GM19351 (cell line): ENCODE data around the gene SLC25A19.

ENCODE experiments used
- ATAC-seq: cut with Tn5 transposase; IDR thresholded peaks from one replicate; pipeline ENCODE4 v1.9.1; 2021; ENCODE audit warnings: mild to moderate bottlenecking, moderate library complexity; ENCODE audit not compliant: unreplicated experiment

SLC25A19 gene

DNA sequence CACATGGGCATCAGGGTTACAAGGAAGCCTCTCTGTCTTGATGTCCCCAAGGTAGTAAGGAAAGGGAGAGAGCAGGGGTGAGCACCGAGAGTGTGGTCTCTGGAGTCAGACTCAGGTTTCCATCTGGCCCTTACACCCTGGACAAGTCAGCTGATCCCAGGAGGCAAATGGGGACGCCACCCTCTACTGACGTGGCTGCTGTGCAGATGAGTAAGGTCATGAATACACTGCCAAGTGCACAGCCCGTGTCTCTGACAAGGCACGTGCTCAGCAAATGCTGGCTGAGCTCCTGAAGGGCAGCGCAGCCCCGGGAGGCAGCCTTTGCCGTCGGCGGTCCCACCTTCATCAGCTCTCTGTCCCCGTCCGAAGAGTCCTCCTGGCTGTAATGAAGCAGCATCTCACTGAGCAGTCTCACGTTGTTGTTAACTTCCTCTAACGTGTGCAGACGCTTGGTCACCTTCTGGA is 47.2 kb downstream of the SLC25A19 start:
- no peak for ATAC-seq

DNA sequence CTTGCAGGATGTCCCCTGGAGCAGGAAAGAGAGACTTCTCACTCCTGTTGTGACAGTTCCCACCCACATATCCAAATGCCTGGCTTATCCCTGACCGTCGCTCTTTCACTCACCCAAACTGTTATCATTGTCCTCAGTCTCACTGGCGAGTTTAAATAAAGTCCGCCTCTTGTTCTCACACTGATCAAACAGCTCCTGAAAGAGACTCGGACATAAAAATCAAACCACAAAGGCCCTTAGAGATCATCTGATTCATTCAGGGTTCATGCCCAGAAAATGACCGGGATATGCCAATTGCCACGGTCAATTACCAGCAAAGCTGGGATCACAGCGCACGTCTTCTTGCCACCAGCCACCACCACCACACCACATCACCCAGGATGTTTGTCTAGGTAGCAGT is 47.7 kb downstream of the SLC25A19 start:
- no peak for ATAC-seq

DNA sequence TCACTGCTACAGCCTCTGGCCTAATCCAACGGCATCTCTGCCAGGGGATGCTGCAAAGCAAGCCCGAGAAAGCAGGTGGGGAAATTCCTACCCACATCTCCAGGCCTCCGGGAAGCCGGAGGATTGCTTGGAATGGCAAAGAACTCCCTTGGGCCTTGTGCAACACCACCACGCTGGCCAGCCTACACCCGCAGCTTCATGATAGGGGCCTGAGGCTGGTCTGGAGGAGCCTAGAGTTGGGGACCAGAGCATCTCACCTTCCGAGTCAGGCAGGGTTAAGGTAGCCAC is 48.1 kb downstream of the SLC25A19 start:
- no peak for ATAC-seq

DNA sequence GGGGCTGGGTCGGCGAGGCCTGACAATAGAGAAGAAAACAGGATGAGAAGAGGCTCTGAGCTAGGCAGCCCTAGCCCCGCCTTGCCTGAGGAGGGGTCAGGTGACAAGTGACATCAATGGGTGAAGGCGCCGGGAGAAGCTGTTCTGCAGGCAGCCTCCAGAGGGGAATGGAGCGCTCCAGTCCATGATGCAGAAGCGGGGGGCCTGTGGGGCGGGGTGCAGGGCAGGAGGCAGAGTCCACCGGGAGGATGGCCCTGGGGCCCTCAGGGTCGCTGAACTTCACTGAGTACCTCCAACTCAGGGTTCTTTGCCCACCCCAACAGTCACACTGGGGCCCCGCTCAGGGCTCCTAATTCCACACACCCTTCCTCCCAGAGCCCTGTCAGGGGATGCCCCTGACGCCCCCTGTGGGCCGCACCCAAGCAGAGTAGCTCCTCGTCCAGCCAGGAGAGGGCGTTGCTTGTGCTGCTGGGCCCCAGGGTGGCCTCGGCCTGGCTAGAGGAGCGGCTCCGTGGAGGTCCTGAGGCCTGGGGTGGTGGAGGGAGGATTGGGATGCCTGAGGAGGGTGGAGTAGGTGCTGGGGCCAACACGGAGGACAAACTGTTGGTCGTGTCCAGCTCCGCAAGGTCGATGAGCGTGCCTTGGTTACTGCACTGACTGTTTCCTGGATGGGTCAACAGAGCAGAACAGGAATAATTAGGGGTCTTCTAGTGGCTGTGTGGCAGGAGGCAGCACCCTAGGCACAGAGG is 48.7 kb downstream of the SLC25A19 start:
- ATAC-seq: no peak

DNA sequence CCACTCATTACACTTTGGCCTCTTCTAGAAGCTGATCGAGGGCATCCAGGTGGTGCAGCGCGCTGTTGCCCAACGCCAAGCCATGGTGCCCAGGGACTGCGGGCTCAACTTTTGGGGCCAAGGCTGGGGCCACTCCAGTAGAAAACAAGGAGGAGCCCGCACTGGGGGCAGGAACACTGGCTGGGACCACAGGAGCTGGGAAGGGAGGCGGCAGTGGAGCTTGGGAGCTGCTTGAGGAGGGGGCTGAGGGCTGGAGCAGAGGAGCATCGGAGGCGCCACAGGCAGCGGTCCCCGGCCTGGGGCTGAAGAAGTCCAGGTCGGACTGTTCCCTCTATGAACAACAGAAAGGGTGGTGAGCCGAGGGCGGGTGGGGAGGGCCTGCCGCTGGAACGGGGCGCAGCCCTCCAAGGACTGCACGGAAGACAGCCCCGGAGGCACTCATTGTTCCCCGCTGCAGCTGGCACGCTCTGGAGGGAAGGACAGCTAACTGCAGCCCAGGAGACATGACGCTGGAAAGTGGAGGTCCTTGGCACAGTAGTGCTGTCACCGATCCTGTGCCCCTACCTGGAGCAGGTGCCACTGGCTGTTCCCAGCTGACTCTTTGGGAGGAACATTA is 49.3 kb downstream of the SLC25A19 start:
- no peak for ATAC-seq

DNA sequence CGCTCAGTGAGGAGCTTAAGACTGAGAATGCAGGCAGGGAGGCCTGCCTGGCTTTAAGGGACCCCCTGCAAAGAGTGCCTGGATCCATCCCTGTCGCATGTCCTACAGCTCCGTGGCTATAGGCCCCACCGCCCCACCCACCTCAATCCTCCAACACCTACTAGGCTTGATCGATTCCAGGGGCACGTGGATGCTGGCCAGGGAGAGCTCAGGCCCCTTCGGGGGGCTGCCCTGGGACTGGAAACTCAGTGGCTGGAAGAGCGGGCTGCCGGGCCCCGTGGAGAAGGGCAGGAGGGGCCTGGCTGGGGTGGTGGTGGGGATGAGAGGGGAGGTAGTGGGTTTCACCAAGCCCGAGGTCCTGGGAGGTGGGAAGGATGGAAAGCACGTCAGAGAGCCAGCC is 50.0 kb downstream of the SLC25A19 start:
- ATAC-seq: no peak

DNA sequence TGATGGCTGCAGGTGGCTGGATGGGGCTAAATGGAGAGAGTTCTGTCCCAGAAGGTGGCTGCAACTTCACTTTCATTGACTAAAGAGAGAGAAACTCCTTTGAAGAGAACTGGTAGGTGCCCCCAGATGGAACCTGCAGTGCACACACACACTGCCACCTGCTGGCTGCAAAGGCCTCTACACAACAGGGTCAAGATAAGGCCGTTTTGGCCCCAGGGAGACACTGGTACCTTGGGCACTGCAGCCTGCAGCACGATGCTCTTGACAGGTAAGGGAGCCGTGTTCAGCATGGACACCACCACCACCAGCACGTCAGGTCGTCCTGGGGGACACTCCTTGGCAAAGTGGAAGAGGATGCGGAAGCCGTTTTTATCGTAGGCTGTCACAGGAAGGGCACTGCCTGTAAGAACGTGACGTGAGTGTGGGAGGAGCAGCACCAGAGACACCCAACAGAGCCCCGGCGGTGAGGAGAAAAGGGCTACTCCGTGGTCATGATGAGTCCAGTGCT is 50.5 kb downstream of the SLC25A19 start:
- ATAC-seq: no peak

DNA sequence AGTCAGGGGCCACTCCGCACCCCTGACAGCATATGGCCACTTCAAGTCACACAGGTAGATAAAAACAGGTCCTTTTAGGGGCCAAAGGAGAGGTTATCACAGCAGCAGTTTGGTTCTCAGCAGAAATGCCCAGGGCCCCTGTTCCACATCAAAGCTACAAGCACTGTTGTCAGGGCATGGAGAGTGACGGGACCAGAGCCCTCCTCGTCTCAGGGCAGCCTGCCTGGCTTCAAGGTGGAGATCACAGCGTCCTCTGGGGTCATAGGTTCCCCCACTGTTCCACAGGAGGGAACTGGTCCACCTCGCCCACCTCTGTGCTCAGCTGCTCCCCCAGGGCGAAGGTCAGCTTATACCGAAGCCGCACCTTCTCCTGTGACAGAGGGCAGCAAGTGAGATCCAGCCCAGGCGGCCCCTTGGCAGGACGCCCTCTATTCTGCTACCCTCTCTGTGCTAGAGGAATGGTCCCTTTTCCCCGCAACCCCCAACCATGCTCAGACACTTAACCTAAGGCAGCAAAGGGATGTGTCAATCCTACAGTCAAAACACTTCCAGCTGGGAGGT is 51.1 kb downstream of the SLC25A19 start:
- no peak for ATAC-seq

DNA sequence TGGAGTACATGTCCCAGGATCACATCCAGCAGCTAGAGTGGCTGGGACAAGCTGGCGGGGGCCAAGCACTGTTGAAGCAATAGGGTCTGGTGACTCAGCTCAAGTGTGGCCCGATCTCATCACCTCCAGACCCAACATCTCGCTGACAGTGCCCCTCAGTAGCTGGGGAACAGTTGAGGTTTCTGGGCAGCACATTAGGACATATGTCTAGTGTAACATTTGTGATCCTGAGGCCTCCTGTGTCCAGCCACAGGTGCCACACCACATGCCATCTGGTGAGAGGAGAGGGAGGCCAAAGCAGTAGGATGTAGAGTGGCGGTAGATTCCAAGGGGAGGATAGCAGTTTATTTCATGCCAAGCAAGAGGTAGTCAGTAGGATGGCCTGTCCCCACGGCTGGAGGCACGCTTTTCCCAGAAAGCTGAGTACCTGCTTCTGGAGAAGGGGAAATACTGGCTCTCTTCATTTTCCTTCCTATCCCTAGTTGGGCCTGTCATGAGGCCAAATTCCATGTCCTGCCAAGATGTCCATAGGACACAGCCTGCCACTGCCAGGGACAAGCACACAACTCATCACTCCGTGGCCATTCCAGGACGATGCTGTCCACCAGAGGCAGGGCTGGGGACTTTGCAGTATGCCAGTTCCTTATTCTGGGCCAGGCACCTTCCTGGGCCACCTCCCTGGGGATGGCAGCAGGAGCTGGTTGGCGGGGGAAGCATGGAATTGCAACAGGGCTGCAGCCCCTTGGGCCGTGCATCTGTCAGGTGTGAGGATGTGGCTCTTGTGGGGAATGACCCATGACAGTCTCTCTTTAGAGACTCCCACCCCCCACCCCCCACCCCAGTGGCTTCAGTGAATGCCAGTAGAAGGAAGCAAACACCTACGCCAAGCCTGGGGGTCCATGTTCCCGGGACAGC is 51.9 kb downstream of the SLC25A19 start:
- no peak for ATAC-seq

DNA sequence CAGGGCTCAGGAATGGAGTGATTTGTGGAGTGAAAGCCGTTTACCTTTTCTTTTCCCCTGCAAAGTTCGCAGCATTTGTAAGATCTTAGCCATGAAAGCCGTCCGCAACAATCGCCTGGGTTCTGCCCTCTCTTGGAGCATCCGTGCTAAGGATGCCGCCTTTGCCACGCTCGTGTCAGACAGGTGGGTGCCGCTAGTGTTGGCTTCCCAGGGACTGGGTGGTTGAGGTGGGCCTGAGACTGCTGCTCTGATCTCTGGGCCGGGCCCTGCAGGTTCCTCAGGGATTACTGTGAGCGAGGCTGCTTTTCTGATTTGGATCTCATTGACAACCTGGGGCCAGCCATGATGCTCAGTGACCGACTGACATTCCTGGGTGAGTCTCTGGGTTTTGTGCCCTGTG is 56.4 kb downstream of the SLC25A19 start:
- no peak for ATAC-seq

DNA sequence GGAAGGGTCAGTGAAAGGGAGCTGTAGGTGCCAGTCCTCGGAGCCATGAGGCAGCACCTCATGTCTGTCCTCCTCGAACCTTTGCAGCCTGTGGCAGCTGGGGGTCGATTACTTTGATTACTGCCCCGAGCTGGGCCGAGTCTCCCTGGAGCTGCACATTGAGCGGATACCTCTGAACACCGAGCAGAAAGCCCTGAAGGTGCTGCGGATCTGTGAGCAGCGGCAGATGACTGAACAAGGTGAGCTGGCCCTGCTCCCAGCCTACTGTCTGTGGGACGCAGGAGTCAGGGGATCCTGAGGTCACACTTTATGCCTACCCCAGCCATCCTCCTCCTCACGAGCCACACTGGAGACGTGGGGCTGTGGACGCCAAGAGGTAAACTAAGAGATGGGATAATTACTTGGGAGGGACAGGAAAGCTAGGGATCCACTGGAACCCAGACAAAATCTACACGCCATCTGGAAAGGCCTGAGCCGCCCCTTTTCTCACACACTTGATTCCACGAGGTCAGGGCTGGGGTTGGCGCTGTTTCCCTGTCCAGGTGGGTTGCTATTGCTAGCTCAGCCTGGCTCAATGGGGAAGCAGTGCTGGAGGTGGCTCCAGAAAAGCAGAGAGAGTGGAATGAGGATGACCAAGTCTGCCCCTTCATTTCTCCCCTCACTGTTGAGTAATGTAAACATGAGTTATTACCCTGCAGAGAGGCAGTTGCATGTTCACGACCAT is 57.3 kb downstream of the SLC25A19 start:
- ATAC-seq: no peak

DNA sequence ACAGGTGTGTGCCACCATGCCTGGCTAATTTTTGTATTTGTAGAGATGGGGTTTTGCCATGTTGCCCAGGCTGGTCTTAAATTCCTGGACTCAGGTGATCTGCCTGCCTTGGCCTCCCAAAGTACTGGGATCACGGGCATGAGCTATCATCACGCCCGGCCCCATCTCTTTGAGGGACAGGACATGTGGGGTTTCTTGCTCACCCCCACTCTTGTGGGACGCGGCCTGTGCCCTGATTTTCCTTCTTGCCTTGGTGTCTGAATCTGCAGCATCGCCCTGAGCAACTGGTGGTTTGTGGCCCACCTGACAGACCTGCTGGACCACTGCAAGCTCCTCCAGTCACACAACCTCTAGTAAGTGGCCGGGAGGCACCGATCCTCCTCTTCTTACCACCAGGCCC is 58.2 kb downstream of the SLC25A19 start:
- no peak for ATAC-seq

DNA sequence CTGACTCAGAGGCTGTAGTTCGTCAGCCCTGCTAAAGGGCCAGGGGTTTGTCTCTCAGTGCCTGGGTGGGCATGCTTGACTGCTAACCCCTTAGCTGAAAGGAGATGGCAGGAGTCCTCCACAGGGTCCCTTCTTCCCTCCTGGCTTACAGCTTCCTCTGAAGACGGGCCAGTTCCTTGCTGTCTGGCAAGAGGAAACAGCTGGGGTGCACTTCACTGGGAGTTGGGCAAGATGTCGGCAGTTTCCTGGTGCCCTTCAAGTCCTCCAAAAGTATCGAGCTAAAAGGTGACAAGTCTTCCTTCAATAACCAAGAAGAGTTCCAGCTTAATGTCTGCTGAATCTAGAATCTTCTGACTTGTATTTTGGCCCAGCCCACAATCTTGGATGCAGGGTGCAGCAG is 60.4 kb downstream of the SLC25A19 start:
- ATAC-seq: no peak

DNA sequence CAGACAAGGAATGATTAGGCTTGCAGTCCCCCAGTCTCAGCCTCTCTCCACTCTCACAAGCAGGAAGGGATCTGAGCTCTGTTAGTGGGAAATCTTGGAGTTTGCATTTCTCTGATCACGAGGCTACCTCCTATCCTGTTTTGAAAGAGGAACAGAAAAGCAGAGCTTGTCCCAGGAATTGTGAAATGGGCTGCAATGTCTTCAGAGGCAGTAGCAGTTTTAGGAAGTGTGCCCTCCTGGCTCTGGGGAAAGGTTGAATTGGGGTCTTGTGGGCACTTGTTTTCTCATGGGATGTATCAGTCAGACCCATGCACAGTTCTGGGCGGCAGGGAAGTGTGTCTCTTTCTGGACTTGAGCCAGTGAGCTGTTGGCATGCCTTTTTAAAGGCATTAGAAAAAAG is 60.9 kb downstream of the SLC25A19 start:
- ATAC-seq: no peak

DNA sequence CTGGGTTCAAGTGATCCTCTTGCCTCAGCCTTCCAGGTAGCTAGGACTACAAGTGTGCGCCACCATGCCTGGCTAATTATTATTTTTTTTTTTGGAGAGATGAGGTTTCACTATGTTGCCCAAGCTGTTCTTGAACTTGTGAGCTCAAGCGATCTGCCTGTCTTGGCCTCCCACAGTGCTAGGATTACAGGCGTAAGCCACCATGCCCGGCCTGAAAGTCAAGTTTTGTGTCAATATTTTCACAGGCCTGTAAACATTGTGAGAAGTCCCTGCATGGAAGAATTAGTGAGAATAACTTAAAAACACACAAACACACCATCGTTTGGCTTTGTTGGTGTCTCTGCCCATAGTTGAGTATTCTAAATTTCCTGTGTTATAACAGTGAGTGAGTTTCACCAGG is 61.5 kb downstream of the SLC25A19 start:
- no peak for ATAC-seq

DNA sequence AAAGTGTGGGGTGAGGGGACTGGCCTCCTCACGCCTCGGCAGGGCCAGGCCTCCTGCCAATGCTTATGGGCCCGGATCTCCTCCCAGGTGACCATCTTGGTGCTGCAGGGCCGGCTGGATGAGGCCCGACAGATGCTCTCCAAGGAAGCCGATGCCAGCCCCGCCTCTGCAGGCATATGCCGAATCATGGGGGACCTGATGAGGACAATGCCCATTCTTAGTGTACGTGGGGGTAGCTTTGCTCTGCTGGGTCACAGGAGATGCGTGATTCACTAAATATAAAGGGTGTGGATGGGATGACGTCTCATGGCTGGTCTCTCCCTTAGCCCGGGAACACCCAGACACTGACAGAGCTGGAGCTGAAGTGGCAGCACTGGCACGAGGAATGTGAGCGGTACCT is 64.2 kb downstream of the SLC25A19 start:
- no peak for ATAC-seq
